T-helper 17 cell (primary cell): ENCODE results near the gene SSBP4. TPM values are rescaled to one million over a fixed set of nuclear protein-coding genes. Genes with fewer than 3 reads are reported as not detected.

ENCODE experiments used
- ATAC-seq: fragments of 150-1000 bp; cut with Tn5 transposase; 2 replicates; pipeline ENCODE4 v1.10.0; 2021; ENCODE audit warnings: mild to moderate bottlenecking, moderate library complexity
- DNase-seq, 3 donors: peaks; one replicate each; pipeline versions ENCODE4 v3.0.0 to v3.0.0-alpha.2; 2020 to 2021
- H3K9me3 ChIP-seq: one replicate; pipeline ENCODE4 v1.7.0; 2013; ENCODE audit warnings: low read length, mild to moderate bottlenecking; ENCODE audit not compliant: control insufficient read depth, poor library complexity, severe bottlenecking
- H3K27ac Mint-ChIP-seq: one replicate; pipeline ENCODE4 v1.8.0; 2022; ENCODE audit warnings: mild to moderate bottlenecking, moderate library complexity, mixed read lengths
- H3K27me3 Mint-ChIP-seq: one replicate; pipeline ENCODE4 v1.8.0; 2022; ENCODE audit warnings: mixed read lengths
- H3K36me3 Mint-ChIP-seq: one replicate; pipeline ENCODE4 v1.8.0; 2022; ENCODE audit warnings: low read depth, mixed read lengths
- H3K4me1 Mint-ChIP-seq: one replicate; pipeline ENCODE4 v1.8.0; 2022; ENCODE audit warnings: mild to moderate bottlenecking, mixed read lengths
- H3K4me3 Mint-ChIP-seq: one replicate; pipeline ENCODE4 v1.8.0; 2022; ENCODE audit warnings: mild to moderate bottlenecking, moderate library complexity, mixed read lengths
- total RNA-seq, 4 donors: library from RNA in 2 of 4; stranded (reverse) in 2 of 4; gene quantifications; one replicate each; pipeline ENCODE4 v1.2.3 and lab custom pipeline; 2022 to 2026

The SSBP4 gene
- total RNA-seq, 2 donors from 2014 or later: 112 to 113 TPM

DNA sequence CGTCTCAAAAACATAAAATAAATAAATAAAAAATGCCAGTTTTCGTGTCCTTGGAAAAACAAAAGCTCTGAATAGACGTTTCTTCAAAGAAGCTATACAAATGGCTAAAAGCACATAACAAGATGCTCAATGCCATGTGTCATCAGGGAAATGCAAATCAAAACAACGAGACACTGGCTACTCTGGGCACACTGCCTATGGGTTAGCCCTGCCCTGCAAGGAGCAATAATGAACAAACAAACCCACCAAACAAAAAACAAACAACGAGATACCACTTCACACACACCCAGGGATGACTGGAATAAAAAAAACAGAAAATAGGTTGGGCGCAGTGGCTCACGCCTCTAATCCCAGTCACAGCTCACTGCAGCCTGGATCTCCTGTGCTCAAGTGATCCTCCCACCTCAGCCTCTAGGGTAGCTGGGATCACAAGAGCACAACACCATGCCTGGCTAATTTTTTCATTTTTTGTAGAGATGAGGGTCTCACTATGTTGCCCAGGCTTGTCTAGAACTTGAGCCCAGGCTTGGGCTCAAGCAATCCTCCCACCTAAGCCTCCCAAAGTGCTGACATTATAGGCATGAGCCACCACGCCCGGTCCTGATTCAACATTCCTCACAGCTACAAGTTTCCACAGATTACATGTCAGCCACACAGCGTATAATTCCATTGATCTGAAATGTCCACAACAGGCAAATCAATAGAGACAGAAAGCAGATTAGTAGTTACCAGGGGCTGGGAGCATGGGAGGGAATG, 34.2 kb downstream of the SSBP4 start:
- no peak for ATAC-seq
- Mint-ChIP-seq H3K27ac (peak overlapping the region; percentile 84), H3K4me1 (peaks cover 10% of the 10 kb centered on the region), H3K4me3 (no peak overlapping the region), H3K27me3 (no peaks in the 10 kb centered on the region), H3K36me3 (peaks cover 3% of the 10 kb centered on the region)
- H3K9me3 ChIP-seq: no peaks in the 10 kb centered on the region
- no peak for DNase-seq

DNA sequence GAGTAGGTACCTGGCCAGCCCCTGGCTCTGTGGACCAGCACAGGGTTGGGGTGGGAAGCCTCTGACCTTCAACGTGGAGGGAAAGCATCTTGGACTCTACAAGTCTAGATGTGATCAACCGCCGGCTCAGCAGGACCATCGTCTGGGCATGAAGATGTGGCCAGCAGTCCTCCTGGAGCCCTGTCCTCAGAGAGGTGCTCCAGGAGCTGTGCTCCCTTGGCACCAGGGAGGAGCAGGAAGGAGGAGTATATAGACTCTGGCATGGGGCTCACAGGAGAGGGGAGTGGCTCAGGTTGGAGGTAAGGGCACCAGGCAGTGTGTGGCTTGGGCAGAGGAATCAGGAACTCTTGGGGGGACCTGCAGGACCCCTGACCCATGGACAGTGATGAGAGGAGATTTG, 37.1 kb downstream of the SSBP4 start:
- Mint-ChIP-seq H3K4me3 (no peak overlapping the region), H3K36me3 (peaks cover 2% of the 10 kb centered on the region), H3K4me1 (peaks cover 6% of the 10 kb centered on the region), H3K27me3 (no peaks in the 10 kb centered on the region), H3K27ac (peak overlapping the region; percentile 89)
- ATAC-seq: no peak
- DNase-seq: no peak
- H3K9me3 ChIP-seq: no peaks in the 10 kb centered on the region

DNA sequence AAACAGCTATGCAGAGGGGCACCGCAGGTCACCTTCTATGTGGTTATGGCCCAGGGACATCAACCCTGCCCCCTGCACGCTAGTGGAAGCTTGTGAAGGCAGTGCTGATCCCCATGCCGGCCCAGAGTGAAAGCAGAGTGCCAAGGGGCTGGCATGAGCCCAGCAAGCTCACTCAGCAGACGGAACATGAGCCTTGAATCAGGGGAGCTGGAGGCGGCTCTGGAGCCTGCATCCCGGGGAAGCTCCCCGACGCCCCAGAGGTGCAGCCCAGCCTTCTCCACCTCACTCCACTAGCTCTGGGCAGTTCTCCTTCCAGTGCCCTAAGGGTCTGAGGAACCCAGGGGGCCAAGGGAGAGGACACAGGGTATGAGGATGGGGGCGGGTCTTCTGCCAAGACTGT, 37.8 kb downstream of the SSBP4 start:
- no peaks in the 10 kb centered on the region for H3K27me3 Mint-ChIP-seq
- no peak overlapping the region for H3K27ac Mint-ChIP-seq
- ATAC-seq: no peak
- peaks cover 10% of the 10 kb centered on the region for H3K4me1 Mint-ChIP-seq
- H3K36me3 Mint-ChIP-seq: peaks cover 4% of the 10 kb centered on the region
- H3K4me3 Mint-ChIP-seq: no peak overlapping the region
- H3K9me3 ChIP-seq: no peaks in the 10 kb centered on the region
- no peak for DNase-seq

- no peak overlapping the region for H3K27ac Mint-ChIP-seq
- peaks cover 4% of the 10 kb centered on the region for H3K36me3 Mint-ChIP-seq
- no peaks in the 10 kb centered on the region for H3K27me3 Mint-ChIP-seq
These were observed 38.5 kb downstream of the SSBP4 start for GRCh38 chr19:18457483-18458331.

DNA sequence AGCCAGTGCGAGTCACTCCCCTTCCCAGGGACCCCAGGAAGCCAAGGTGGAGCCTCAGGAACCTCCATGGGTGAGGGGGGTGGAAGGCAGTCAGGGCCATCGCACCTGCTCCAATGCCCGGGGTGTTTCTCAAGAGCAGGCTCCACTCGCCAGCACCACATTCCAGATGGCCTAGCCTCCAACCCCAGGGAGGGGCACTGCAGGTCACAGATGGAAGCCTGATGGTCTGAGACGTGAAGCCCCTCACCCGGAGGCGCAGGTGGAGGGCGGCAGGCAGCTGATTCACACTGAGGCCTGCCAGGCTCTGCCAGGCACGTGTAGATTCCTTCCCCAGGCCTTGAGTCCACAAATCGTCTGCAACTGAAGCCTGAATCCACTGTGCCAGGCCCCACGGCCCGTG, 41.7 kb downstream of the SSBP4 start:
- Mint-ChIP-seq H3K4me1 (peaks cover 12% of the 10 kb centered on the region), H3K4me3 (no peak overlapping the region), H3K27ac (no peak overlapping the region), H3K27me3 (no peaks in the 10 kb centered on the region), H3K36me3 (peaks cover 4% of the 10 kb centered on the region)
- ATAC-seq (no peak), DNase-seq (no peak)
- H3K9me3 ChIP-seq: no peaks in the 10 kb centered on the region

More at GRCh38 chr19:18457483-18458331, 38.5 kb downstream of the SSBP4 start:
- ATAC-seq (no peak), DNase-seq (no peak)
- no peak overlapping the region for H3K4me3 Mint-ChIP-seq
- H3K9me3 ChIP-seq: no peaks in the 10 kb centered on the region
- H3K4me1 Mint-ChIP-seq: peaks cover 10% of the 10 kb centered on the region

DNA sequence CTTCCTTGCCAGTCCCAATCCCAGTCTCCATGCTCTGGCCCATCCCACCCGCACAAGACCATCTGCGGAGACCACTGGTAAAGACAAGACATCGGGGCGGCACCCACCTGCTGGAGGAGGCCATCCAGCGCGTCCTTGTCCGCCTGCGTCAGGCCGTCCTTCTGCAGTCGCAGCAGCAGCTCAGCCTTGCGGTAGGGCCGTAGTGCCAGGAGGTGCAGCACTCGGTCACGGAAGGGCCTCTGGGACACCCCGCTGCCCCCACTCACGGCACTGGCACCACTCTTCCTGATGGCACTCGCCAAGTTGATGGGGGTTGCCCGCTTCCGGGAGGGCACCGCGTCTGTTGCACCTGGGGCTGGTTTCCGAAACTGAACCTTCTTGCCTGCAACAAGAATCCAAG, 42.3 kb downstream of the SSBP4 start:
- no peaks in the 10 kb centered on the region for H3K9me3 ChIP-seq
- peaks cover 2% of the 10 kb centered on the region for H3K36me3 Mint-ChIP-seq
- ATAC-seq: no peak
- H3K4me3 Mint-ChIP-seq: no peak overlapping the region
- H3K27me3 Mint-ChIP-seq: no peaks in the 10 kb centered on the region
- peaks cover 11% of the 10 kb centered on the region for H3K4me1 Mint-ChIP-seq
- no peak for DNase-seq
- H3K27ac Mint-ChIP-seq: peak overlapping the region; percentile 79

DNA sequence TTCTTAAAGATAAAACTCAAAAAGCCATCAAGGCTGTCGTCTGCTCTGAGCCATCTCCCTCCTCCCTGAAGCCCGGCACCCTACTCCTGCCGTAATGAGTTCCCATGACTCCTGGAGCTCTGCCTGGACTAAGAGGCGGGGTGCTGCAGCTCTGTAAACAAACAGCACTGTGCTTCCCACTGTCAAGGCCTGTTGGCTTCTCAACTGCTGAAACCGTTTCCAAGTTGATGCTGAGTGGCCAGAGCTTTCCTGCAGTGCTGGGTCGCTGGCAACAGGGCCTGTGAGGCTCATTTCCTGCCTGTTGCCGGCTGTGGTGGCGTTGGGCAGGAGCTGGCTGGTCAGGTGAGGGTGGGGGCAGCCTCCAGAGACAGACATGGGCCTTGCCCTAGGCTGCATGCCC, 45.4 kb downstream of the SSBP4 start:
- ATAC-seq: no peak
- Mint-ChIP-seq H3K27ac (peak overlapping the region; percentile 8), H3K27me3 (no peaks in the 10 kb centered on the region), H3K4me3 (peak overlapping the region; percentile 28), H3K36me3 (peaks cover 2% of the 10 kb centered on the region), H3K4me1 (peaks cover 26% of the 10 kb centered on the region)
- no peaks in the 10 kb centered on the region for H3K9me3 ChIP-seq
- no peak for DNase-seq

DNA sequence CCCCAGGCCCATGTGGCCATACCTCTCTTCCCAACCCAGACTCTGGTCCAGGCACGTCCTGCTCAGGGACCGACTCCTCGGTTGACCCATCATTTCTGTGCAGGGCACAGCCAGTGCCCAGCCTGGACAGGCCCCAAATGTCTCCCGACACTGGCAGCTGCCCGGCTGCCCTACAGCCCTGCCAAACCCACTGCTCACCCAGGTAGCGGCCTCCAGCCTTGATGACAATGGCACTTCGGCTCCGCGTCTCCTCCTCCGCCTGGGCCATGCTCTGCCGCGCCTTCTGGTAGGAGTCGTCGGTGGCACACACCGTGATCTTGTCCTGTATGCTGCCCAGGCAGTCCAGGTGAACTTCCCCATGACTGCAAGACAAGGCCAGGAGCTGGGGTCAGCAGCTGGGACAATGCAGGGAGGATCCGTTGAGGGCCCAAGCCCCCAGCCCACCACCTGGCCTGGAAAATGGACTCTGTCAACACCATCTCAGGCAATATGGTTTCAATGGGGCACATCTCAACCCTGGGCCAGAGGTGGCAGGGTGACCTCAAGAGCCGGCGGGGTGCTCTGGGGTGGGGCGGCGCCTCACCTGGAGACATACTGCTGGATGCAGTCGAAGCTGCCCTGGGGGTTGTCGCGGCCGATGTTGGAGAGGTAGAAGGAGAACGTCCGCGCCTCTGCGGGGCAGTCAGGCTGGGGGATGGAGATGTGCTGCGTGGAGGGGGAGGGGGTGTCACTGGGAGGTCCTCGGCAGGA, 46.2 kb downstream of the SSBP4 start:
- no peak for ATAC-seq
- no peaks in the 10 kb centered on the region for H3K9me3 ChIP-seq
- H3K4me1 Mint-ChIP-seq: peaks cover 29% of the 10 kb centered on the region
- no peaks in the 10 kb centered on the region for H3K27me3 Mint-ChIP-seq
- peak overlapping the region; percentile 86 for H3K27ac Mint-ChIP-seq
- H3K36me3 Mint-ChIP-seq: peaks cover 2% of the 10 kb centered on the region
- no peak for DNase-seq
- H3K4me3 Mint-ChIP-seq: no peak overlapping the region

DNA sequence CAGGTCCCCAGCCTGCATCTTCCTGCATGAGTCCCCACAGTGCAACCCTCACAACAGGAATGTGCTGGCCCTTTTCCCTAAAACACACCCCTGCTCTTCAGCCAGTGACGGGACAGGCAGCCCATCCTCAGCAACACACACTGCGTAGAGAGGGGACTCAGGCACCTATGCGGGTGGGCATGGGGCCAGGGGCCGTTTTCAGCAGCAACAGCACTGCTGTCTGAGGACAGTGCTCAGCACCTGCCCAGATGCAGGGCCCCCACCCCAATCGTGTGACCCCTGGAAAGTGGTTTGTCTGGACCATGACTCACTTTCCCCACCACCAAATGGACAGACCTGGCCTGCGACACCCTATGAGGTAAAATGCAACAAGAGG, 46.8 kb downstream of the SSBP4 start:
- peaks cover 28% of the 10 kb centered on the region for H3K4me1 Mint-ChIP-seq
- H3K4me3 Mint-ChIP-seq: no peak overlapping the region
- H3K9me3 ChIP-seq: no peaks in the 10 kb centered on the region
- H3K27me3 Mint-ChIP-seq: no peaks in the 10 kb centered on the region
- ATAC-seq: no peak
- no peak overlapping the region for H3K27ac Mint-ChIP-seq
- no peak for DNase-seq
- peaks cover 2% of the 10 kb centered on the region for H3K36me3 Mint-ChIP-seq

- ATAC-seq (no peak), DNase-seq (no peak)
- Mint-ChIP-seq H3K27ac (no peak overlapping the region), H3K36me3 (peaks cover 1% of the 10 kb centered on the region), H3K27me3 (no peaks in the 10 kb centered on the region), H3K4me3 (no peak overlapping the region), H3K4me1 (peaks cover 30% of the 10 kb centered on the region)
- no peaks in the 10 kb centered on the region for H3K9me3 ChIP-seq
These were observed 47.2 kb downstream of the SSBP4 start for GRCh38 chr19:18466354-18466753.

- Mint-ChIP-seq H3K36me3 (no peaks in the 10 kb centered on the region), H3K4me1 (peaks cover 26% of the 10 kb centered on the region), H3K27me3 (no peaks in the 10 kb centered on the region), H3K27ac (peak overlapping the region; percentile 79), H3K4me3 (no peak overlapping the region)
- DNase-seq: no peak
- no peak for ATAC-seq
- no peaks in the 10 kb centered on the region for H3K9me3 ChIP-seq
These were observed 48.8 kb downstream of the SSBP4 start for GRCh38 chr19:18467978-18468377.

DNA sequence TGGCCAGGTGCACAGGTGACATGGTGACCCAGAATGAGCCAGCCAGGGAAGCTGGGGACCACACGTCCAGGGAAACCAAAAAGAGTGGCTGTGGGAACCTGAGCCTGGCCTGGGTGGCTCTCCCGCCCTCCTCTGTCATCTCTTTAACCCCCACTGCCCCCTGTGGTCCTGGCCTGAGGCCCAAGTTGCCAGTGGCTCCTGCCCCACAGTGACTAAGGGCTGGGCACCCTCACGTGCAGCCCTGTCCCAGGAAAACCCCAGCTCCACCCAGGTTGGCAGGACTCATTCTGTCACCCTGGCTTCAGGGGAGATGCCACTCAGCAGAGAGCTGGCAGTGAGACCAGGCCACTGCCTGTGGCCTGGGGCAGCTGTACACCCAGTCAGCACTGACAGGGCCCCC, 49.3 kb downstream of the SSBP4 start:
- H3K9me3 ChIP-seq: no peaks in the 10 kb centered on the region
- DNase-seq (no peak), ATAC-seq (no peak)
- peaks cover 28% of the 10 kb centered on the region for H3K4me1 Mint-ChIP-seq
- peak overlapping the region; percentile 79 for H3K27ac Mint-ChIP-seq
- no peaks in the 10 kb centered on the region for H3K27me3 Mint-ChIP-seq
- no peaks in the 10 kb centered on the region for H3K36me3 Mint-ChIP-seq
- no peak overlapping the region for H3K4me3 Mint-ChIP-seq
